Activated naive CD8-positive, alpha-beta T cell treated with anti-CD3 and anti-CD28 coated beads, Interleukin-2, amount 50 U/mL, for 16 hours (primary cell): Measurements from ENCODE around the gene ID4.

Experiments
- DNase-seq: peaks from one replicate; pipeline ENCODE4 v3.0.0-alpha.2; 2020; ENCODE audit warnings: low read depth, low spot score

Gene ID4

GRCh38 chr6:19857703-19858102 lies 20.5 kb downstream of the ID4 start:
- DNase-seq, result no peak

- no peak for DNase-seq
These were observed 23.2 kb downstream of the ID4 start for GRCh38 chr6:19860235-19860877.

GRCh38 chr6:19864285-19864684 lies 27.1 kb downstream of the ID4 start:
- DNase-seq, result no peak

- no peak for DNase-seq
These were observed 28.0 kb downstream of the ID4 start for GRCh38 chr6:19865178-19865577.

- no peak for DNase-seq
These were observed 29.2 kb downstream of the ID4 start for GRCh38 chr6:19866173-19866984.

GRCh38 chr6:19866985-19867627 lies 29.9 kb downstream of the ID4 start:
- no peak for DNase-seq

GRCh38 chr6:19869464-19869863 lies 32.3 kb downstream of the ID4 start:
- no peak for DNase-seq

- DNase-seq, result no peak
These were observed 33.2 kb downstream of the ID4 start for GRCh38 chr6:19870322-19870721.

GRCh38 chr6:19873031-19873430 lies 35.9 kb downstream of the ID4 start:
- no peak for DNase-seq

GRCh38 chr6:19876672-19877071 lies 39.5 kb downstream of the ID4 start:
- DNase-seq, result no peak

GRCh38 chr6:19879663-19880062 lies 42.5 kb downstream of the ID4 start:
- DNase-seq, result no peak

- no peak for DNase-seq
These were observed 42.9 kb downstream of the ID4 start for GRCh38 chr6:19880066-19880465.

GRCh38 chr6:19891451-19891850 lies 54.3 kb downstream of the ID4 start:
- DNase-seq, result no peak
